Sciatic nerve (tissue), 2 donors: ENCODE measurements around the gene STN1. TPM values are rescaled to one million over a fixed set of nuclear protein-coding genes. Genes with fewer than 3 reads are reported as not detected.
A peak's percentile ranks its signal among the peaks of the same experiment; 100 is the strongest.
"Not testable (repeated sequence)": the region's sequence is repeated elsewhere in the genome, so short reads cannot be mapped to it uniquely, and the experiment has no call there.

Source experiments
- ATAC-seq: fragments of 200-7000 bp; cut with Tn5 transposase; one replicate; pipeline ENCODE4 v1.9.1; 2020; ENCODE audit warnings: mild to moderate bottlenecking, moderate library complexity
- DNase-seq: peaks from one replicate; pipeline ENCODE4 v3.0.0-alpha.2; 2020; ENCODE audit warnings: low spot score
- intact Hi-C: fragments of 100-400 bp; cut with DNase I; formaldehyde crosslinking; loops from one replicate; pipeline ENCODE4 v1.14.2; 2022
- total RNA-seq: library from RNA; stranded (reverse); fragmentation: NEBNext Ultra II Directional; extraction: Animal tissue kit (Norgen Biotek cat#: 25700); gene quantifications from one replicate; pipeline ENCODE4 v1.2.1, GENCODE V29; 2021
- donor health status: DM: no; HTN: no; CAD: no.
- donor health status: DM: no; HTN: no; CAD: no.

STN1 gene
- total RNA-seq, 1 donor from 2014 or later = 14.5 TPM

GRCh38 chr10:103852856-103853255 is 65.1 kb downstream of the STN1 start:
- intact Hi-C loops = loop anchor here (10.0 kb wide), 1 partner anchor 238 kb away; no protein-coding TSS in a partner anchor
- ATAC-seq (peak; percentile 3), DNase-seq (no peak)

DNA sequence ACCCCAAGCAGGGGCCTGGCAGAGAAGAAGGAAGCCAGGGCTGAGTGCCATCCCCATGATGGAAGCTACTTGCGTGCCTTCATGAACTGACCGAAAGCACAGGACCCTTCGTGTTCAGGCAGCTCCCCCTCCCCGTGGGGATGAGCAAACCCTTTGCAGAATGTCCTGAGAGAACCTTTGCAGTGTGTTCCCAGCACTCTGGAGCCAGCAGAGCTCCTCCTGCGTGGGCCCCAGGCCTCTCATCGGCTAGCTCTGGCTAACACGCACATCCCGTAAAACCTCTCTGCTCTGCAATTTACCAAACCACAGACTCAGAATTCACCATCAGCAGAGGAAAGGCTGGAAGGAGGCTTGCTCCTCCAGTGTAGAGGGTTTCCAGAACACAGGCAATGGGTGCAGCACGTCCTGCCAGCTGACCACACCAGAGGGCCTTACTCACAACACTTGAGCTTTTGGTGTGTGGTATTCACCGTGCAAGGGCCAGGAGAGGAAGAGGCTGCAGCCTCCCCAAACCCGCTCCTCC is 65.7 kb downstream of the STN1 start:
- intact Hi-C loops = loop anchor here (10.0 kb wide), 1 partner anchor 237 kb away; no protein-coding TSS in a partner anchor
- peak; percentile 20 for ATAC-seq
- no peak for DNase-seq

GRCh38 chr10:103851261-103851660 is 66.7 kb downstream of the STN1 start:
- intact Hi-C loops = loop anchor here (10.0 kb wide), 1 partner anchor 236 kb away; no protein-coding TSS in a partner anchor
- DNase-seq (no peak), ATAC-seq (no peak)

GRCh38 chr10:103850572-103850895 is 67.5 kb downstream of the STN1 start:
- peak; percentile 3 for ATAC-seq
- intact Hi-C loops = loop anchor here (10.0 kb wide), 1 partner anchor 236 kb away; no protein-coding TSS in a partner anchor
- no peak for DNase-seq

DNA sequence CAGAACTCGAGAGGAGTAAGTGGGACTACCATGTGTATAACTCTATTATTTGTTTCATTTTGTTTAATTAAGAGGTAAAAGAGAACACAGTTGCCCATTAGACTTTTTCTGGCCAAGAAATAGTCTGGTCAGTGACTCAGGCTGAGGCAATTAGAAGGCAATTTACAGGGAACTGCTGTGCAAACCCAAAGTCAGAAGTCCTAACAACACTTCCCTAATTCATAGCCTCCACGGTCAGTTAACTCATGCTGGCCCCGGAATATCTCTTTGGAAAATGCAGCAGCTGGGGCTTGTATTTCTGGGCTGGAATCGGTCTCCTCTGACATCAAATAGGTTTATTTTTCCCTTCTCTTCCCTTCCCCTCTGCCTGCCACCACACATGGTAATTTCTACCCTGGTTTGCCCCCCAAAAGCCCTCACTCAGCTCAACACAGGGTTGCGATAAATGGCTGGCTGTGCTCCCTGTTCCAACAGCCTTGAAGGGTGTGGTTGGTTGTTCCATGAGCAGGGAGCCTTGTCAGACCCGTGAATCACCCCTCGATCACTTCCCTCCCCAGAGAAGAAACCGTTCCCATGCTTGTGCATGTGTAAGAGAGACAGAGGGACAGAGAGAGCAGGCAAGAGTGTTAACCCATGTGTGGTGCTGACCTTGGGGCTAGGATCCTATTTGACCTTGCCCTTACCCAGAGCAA is 68.0 kb downstream of the STN1 start:
- intact Hi-C loops = loop anchor here (10.0 kb wide), 1 partner anchor 235 kb away; no protein-coding TSS in a partner anchor
- peak; percentile 35 for ATAC-seq
- DNase-seq = no peak

GRCh38 chr10:103849212-103849877 is 68.6 kb downstream of the STN1 start:
- DNase-seq (no peak), ATAC-seq (no peak)
- intact Hi-C loops = no loop called here

GRCh38 chr10:103847909-103848468 is 70.0 kb downstream of the STN1 start:
- ATAC-seq = no peak
- no peak for DNase-seq
- intact Hi-C loops = no loop called here

GRCh38 chr10:103847346-103847745 is 70.6 kb downstream of the STN1 start:
- intact Hi-C loops = no loop called here
- DNase-seq = no peak
- ATAC-seq = no peak

DNA sequence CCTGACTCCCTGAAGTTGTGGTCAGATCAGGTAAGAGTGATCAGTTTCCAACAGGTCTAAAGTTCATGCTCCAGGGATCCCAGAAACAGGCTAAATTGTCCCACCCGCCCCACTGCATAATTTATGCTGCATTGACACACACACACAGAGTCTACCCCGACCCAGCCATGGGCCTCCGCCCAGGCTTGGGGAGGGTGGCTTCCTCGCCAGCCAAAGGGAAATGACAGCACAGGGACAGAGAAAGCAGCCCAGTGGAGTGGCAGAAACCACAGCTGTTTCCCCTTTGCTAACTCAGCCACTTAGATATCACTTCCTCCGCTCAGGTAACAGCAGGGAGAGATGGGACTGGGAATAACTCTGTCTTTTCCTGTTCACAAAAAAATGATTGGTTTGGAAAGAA is 72.0 kb downstream of the STN1 start:
- ATAC-seq = peak; percentile 46
- intact Hi-C loops = no loop called here
- no peak for DNase-seq

- ATAC-seq, intact Hi-C loops, DNase-seq: not testable (repeated sequence)
Measured at GRCh38 chr10:103845346-103845745, 72.6 kb downstream of the STN1 start.

DNA sequence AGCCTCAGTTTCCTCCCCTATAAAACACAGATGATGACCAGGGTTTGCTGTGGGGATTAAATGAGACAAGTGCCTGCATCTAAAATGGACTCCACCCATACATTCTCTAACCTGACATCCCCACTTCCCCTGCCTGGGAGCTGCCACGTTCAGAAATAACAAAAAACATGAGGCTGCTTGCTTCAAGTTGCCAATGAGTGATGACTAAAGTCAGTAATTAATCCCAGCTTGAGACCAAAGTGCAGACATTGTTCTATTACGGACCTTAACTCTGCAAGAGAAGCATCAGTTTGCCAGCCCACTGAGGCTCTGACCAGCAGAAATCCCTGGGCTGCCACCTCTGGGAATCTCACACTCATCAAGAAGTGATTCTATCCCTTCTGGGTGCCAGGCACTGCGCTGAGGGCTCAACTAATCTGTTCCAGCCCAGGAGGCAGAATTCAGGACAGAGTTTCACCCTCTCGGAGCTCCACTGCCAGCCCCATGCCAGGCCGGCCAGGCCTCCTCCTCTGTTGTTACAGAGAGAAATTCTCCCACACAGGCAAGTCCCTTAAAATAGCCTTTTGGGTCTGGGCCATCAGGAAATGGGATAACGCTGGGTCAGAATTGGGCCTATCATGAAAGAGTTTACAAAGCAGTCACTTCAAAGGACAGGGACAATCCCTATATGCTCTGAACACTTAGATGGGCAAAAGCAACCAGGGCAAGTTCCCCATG is 74.0 kb downstream of the STN1 start:
- ATAC-seq = peak; percentile 31
- DNase-seq = no peak
- intact Hi-C loops = no loop called here

DNA sequence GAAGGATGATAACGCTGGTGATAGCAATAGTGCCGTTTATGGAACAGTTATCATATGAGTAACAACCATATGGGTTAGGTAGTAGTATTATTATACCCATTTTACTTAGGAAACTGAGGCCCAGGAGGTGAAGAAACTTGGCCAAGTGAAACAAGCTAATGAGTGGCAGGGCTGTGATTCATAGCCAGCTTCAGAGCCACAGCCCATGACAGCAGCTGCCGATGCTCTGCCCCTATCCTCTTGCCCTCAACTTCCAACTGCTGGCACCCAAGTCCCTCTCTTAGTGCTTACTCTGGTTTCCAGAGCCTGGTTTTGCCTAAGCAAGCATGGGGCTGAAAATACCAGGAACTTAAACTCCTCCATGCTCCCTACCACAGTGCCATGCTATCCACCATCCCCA is 74.9 kb downstream of the STN1 start:
- DNase-seq (no peak), ATAC-seq (no peak)
- intact Hi-C loops = no loop called here

GRCh38 chr10:103842605-103843004 is 75.4 kb downstream of the STN1 start:
- intact Hi-C loops = no loop called here
- no peak for DNase-seq
- ATAC-seq = no peak

GRCh38 chr10:103841519-103841918 is 76.5 kb downstream of the STN1 start:
- DNase-seq (no peak), ATAC-seq (no peak)
- intact Hi-C loops = no loop called here

GRCh38 chr10:103840740-103841070 is 77.3 kb downstream of the STN1 start:
- ATAC-seq = no peak
- DNase-seq = no peak
- intact Hi-C loops = no loop called here

DNA sequence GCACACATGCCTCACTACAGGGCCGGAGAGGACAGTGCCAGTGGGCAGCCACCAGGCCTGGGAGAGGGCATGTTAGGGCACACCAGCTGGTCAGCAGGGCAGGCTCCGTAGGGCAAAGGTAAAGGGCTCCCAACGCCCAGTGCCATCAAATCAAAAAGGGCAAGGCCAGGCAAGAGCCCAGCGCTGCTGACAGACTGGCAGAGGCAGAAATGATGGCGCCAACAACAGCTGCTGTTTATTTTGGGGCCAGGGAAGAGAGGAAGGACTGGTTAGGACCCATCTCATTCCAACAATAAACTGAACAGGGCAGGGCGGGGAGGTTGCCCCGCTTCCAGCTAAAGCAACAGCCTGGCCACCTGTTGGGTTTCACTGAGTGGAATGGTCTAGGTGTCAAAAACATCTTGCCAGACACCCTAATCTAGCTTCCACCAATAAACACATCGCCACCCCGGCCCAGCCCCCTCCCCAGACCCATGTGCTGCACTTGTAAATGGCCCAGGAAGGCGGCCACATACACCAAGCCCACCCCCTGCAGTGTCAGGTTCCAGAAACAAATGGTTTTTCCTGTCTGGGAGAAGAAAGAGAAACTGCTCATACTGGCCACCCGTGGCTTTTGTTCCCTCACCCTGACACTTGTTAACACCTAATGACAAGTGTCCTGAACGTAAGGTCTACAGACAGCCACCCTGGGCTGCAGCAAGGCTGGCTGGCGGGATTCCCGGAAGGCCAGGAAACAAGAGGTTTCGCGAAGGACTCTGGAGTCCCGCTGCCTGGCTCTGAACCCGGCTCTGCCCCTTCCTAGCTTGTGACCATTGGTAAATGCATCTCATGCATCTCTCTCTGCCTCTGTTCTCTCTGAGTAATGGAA is 77.9 kb downstream of the STN1 start:
- intact Hi-C loops = no loop called here
- peak; percentile 60 for DNase-seq
- ATAC-seq = no peak

GRCh38 chr10:103839519-103839871 is 78.5 kb downstream of the STN1 start:
- intact Hi-C loops = no loop called here
- no peak for DNase-seq
- ATAC-seq = no peak

GRCh38 chr10:103838862-103839518 is 79.0 kb downstream of the STN1 start:
- DNase-seq = peak; percentile 44
- ATAC-seq = no peak
- intact Hi-C loops = no loop called here
